PFSK-1 (cell line): ENCODE data around the gene KRT25.

ENCODE experiments used
- REST ChIP-seq, 2 experiments: IDR thresholded peaks; 2 replicates each; pipeline versions ENCODE4 v1.6.1 to v1.8.0; 2011 to 2012; ENCODE audit warnings: low read depth in 2 of 2, low read length in 2 of 2, control low read depth in 1 of 2, inconsistent platforms in 1 of 2, mild to moderate bottlenecking in 1 of 2, moderate library complexity in 1 of 2; ENCODE audit not compliant: insufficient read depth in 1 of 2
- TAF1 ChIP-seq: IDR thresholded peaks from 2 replicates; pipeline ENCODE4 v1.6.1; 2012; ENCODE audit warnings: low read length, control low read depth, borderline replicate concordance; ENCODE audit not compliant: insufficient read depth

GRCh38 chr17:40772101-40772500 is 17.0 kb upstream of the KRT25 start, which contains the start of gene KRT26:
- TF ChIP-seq REST (IDR thresholded peaks at IDR 0.05; ENCODE audit: insufficient read depth in 1 of 2, low read depth in 2 of 2, low read length in 2 of 2) (no peak), TAF1 (no peak)
